HuH-7 (cell line): ENCODE measurements around the gene MTERF1.
"Not testable (repeated sequence)": the region's sequence is repeated elsewhere in the genome, so short reads cannot be mapped to it uniquely, and the experiment has no call there.

Source experiments
- DNase-seq: peaks from one replicate; pipeline ENCODE4 v3.0.0; 2011; ENCODE audit warnings: low spot score

The MTERF1 gene

GRCh38 chr7:91880413-91881241 is at the start of gene MTERF1:
TSS of gene MTERF1 (minus strand) at chr7:91880702. CDS start at chr7:91880083, 619 bp downstream.
- DNase-seq, result peak; percentile 86

GRCh38 chr7:91929463-91929862 is 49.0 kb upstream of the MTERF1 start:
- DNase-seq, result no peak

GRCh38 chr7:91927912-91928311 is 47.4 kb upstream of the MTERF1 start:
- no peak for DNase-seq

GRCh38 chr7:91922857-91923256 is 42.4 kb upstream of the MTERF1 start:
- DNase-seq, result no peak

GRCh38 chr7:91918356-91918755 is 37.9 kb upstream of the MTERF1 start:
- peak; percentile 22 for DNase-seq

GRCh38 chr7:91916051-91916440 is 35.5 kb upstream of the MTERF1 start:
- DNase-seq, result no peak

- no peak for DNase-seq
These were observed 35.0 kb upstream of the MTERF1 start for GRCh38 chr7:91915401-91916050.

GRCh38 chr7:91913612-91914011 is 33.1 kb upstream of the MTERF1 start:
- no peak for DNase-seq

GRCh38 chr7:91912494-91912893 is 32.0 kb upstream of the MTERF1 start:
- no peak for DNase-seq

GRCh38 chr7:91911121-91911520 is 30.6 kb upstream of the MTERF1 start:
- DNase-seq, result no peak

GRCh38 chr7:91910171-91910570 is 29.7 kb upstream of the MTERF1 start:
- DNase-seq, result no peak

GRCh38 chr7:91899563-91899962 is 19.1 kb upstream of the MTERF1 start:
- no peak for DNase-seq

- DNase-seq, result no peak
These were observed 17.9 kb upstream of the MTERF1 start for GRCh38 chr7:91898240-91898992.

GRCh38 chr7:91894781-91895480 is 14.4 kb upstream of the MTERF1 start:
- no peak for DNase-seq

- not testable (repeated sequence) for DNase-seq
These were observed 13.2 kb upstream of the MTERF1 start for GRCh38 chr7:91893699-91894098.

- no peak for DNase-seq
These were observed 12.4 kb upstream of the MTERF1 start for GRCh38 chr7:91892821-91893340.

- no peak for DNase-seq
These were observed 11.7 kb upstream of the MTERF1 start for GRCh38 chr7:91892099-91892705.

- not testable (repeated sequence) for DNase-seq
These were observed 8.0 kb upstream of the MTERF1 start for GRCh38 chr7:91888271-91889175.

GRCh38 chr7:91887336-91888213 is 7.1 kb upstream of the MTERF1 start:
- not testable (repeated sequence) for DNase-seq
